ENCODE data around the gene RTN4R. TPM values are rescaled to one million over a fixed set of nuclear protein-coding genes. Genes with fewer than 3 reads are reported as not detected.
"Not testable (repeated sequence)": the region's sequence is repeated elsewhere in the genome, so short reads cannot be mapped to it uniquely, and the experiment has no call there.

RTN4R gene
- total RNA-seq, 1 donor from 2014 or later, result 36.0 TPM

DNA sequence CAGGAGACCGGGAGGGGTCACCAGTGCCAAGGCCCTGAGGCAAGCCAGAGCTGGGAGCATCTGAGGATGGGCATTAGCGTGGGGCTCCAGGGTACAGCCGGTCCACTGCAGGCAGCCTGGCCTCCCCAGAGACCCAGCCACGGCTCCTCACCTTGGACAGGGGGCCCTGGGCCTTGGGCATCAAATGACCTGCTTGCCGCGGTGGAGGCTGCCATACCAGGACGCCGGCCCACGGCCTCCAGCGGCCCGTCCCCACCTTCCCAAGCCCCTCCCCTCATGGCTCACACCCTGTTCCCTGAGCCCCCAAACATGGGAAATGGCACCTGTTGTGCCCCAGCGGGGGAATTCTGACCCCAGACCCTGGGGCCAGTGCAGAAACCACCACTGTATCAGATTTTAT lies 12.7 kb upstream of the RTN4R start:
- H3K27me3 Mint-ChIP-seq, result peaks cover 9% of the 10 kb centered on the region
- H3K9me3 Mint-ChIP-seq (ENCODE audit: low read depth), result no peaks in the 10 kb centered on the region
- no peak overlapping the region for H3K27ac Mint-ChIP-seq
- TF ChIP-seq, protein P1, sequence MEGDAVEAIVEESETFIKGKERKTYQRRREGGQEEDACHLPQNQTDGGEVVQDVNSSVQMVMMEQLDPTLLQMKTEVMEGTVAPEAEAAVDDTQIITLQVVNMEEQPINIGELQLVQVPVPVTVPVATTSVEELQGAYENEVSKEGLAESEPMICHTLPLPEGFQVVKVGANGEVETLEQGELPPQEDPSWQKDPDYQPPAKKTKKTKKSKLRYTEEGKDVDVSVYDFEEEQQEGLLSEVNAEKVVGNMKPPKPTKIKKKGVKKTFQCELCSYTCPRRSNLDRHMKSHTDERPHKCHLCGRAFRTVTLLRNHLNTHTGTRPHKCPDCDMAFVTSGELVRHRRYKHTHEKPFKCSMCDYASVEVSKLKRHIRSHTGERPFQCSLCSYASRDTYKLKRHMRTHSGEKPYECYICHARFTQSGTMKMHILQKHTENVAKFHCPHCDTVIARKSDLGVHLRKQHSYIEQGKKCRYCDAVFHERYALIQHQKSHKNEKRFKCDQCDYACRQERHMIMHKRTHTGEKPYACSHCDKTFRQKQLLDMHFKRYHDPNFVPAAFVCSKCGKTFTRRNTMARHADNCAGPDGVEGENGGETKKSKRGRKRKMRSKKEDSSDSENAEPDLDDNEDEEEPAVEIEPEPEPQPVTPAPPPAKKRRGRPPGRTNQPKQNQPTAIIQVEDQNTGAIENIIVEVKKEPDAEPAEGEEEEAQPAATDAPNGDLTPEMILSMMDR (IDR thresholded peaks at IDR 0.05; ENCODE audit: unreplicated experiment), result no peak
- no peak for DNase-seq (ENCODE audit: low spot score, unreplicated experiment)
- H3K36me3 Mint-ChIP-seq (ENCODE audit: insufficient read depth), result no peaks in the 10 kb centered on the region
- no peak overlapping the region for H3K4me3 Mint-ChIP-seq (ENCODE audit: low read depth)
- no peaks in the 10 kb centered on the region for H3K4me1 Mint-ChIP-seq (ENCODE audit: low read depth)

DNA sequence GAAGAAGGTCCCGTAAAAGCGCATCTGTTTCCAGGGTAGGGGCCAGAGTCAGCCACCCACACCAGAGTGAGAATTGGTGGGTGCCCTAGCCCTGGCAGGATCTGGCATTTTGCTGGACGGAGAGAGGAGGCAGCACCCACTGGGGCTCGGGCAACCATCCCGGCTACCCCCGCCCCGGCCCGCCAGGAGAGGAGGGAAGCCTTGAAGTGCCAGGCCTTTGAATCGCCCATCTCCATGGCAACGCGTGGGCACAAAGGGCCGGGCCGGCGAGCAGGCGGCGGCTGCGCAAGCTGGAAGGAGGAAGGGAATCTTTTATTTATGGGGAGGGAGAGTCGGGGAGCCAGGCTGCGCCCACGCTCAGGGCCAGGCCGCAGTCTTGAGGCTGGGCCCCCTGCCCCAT lies 12.0 kb upstream of the RTN4R start:
- not testable (repeated sequence) for H3K27ac Mint-ChIP-seq; DNase-seq (ENCODE audit: low spot score, unreplicated experiment); H3K9me3 Mint-ChIP-seq (ENCODE audit: low read depth); H3K36me3 Mint-ChIP-seq (ENCODE audit: insufficient read depth); H3K27me3 Mint-ChIP-seq; H3K4me1 Mint-ChIP-seq (ENCODE audit: low read depth); H3K4me3 Mint-ChIP-seq (ENCODE audit: low read depth)

DNA sequence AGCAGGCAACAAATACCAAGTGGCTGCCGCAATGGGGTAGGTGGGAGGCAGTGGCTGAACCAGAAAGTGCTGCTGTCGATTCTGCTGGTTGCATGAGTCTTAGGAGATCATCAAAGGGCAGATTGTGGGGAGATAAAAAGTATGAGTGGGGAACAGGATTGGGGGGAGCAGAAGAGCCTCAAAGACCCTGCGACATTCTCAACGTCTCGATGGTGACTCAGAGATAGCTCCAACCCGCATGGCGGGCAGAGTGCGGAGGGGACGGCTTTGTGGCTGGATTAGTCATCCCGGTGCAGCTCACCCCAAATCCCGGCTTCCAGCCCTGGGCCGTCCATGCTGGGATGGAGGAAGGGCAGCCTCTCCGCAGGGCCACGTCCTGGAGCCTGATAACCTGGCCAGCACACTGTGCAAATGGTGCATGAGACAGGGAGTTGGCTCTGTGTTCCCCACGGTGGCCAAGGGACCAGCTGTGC lies 11.6 kb upstream of the RTN4R start:
- Mint-ChIP-seq H3K27ac (no peak overlapping the region), H3K4me3 (ENCODE audit: low read depth) (no peak overlapping the region), H3K36me3 (ENCODE audit: insufficient read depth) (no peaks in the 10 kb centered on the region), H3K27me3 (peaks cover 9% of the 10 kb centered on the region), H3K9me3 (ENCODE audit: low read depth) (no peaks in the 10 kb centered on the region), H3K4me1 (ENCODE audit: low read depth) (no peaks in the 10 kb centered on the region)
- no peak for DNase-seq (ENCODE audit: low spot score, unreplicated experiment)
- TF ChIP-seq, protein P1 (IDR thresholded peaks at IDR 0.05; ENCODE audit: unreplicated experiment), result no peak

DNA sequence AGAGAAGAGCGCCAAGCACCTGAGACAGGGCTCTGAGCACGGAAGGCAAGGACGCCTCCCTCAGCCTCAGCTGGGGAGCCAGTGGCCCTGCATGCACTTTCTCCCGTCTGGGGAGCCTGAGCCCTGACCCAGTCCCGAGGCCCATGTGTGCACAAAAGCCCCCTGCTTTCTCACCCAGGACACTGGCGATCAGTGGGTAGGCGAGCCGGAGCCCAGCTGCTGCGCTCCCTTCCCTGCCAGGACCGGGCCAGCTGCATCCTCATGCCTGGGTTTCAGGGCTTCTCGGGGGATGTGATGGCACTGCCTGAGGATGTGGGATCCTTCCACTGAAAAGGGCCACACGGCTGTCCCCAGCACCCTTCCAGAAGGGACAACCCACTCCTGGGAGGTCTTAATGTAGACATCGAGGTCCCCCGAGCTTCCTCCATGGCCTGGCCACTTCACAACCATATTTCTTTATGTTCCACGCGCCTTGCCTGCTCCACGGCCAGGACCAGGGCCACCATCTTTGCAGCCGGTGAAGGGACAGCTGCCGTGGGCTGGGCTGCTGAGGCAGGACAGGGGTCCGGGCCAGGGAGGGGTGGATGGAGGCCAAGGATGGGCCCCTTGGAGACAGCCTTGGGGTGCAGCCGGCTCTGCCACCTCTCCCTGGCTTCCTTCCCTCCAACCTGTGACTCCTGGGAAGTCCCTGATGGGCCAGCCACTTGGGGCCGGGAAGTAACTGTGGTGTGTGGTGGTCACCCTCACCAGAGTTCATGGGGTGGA lies 10.8 kb upstream of the RTN4R start:
- not testable (repeated sequence) for H3K4me1 Mint-ChIP-seq (ENCODE audit: low read depth); H3K27ac Mint-ChIP-seq; H3K9me3 Mint-ChIP-seq (ENCODE audit: low read depth); H3K4me3 Mint-ChIP-seq (ENCODE audit: low read depth); H3K27me3 Mint-ChIP-seq; H3K36me3 Mint-ChIP-seq (ENCODE audit: insufficient read depth); DNase-seq (ENCODE audit: low spot score, unreplicated experiment)

DNA sequence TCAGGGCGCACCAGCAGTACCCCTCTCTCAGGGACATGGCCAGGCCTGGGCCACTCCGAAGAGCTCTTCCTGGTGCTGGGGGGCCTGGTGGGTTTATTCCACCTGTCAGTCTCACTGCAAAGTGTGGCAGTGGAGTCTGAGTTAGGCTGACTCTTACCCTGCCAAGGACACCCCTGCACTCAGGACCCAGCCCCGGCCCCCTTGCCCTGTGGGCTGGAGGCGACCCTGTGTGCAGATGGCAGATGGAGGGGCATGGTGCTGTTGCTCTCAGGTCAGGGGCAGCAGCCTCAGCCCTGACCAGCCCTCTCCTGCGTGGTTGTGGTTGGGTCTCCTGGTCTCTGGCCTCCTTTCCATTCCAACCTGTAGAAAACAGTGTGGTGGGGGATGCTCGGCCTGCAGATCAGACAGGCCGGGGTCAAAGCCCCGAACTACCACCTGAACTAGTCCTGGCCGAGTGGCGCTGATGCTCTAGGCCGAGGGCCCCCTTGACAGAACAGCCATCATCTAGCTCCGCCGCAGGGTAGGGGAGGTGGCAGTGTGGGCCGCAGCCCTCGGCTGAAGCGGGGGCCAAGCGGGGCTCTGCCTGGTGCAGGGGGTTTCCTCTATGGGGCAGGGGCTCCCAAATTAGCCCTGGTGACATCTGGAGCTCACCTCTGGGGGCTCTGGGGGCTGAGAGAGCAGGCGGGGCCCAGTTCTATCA lies 10.0 kb upstream of the RTN4R start:
- not testable (repeated sequence) for H3K36me3 Mint-ChIP-seq (ENCODE audit: insufficient read depth); H3K27me3 Mint-ChIP-seq; DNase-seq (ENCODE audit: low spot score, unreplicated experiment); H3K27ac Mint-ChIP-seq; H3K4me1 Mint-ChIP-seq (ENCODE audit: low read depth); H3K4me3 Mint-ChIP-seq (ENCODE audit: low read depth); H3K9me3 Mint-ChIP-seq (ENCODE audit: low read depth)

DNA sequence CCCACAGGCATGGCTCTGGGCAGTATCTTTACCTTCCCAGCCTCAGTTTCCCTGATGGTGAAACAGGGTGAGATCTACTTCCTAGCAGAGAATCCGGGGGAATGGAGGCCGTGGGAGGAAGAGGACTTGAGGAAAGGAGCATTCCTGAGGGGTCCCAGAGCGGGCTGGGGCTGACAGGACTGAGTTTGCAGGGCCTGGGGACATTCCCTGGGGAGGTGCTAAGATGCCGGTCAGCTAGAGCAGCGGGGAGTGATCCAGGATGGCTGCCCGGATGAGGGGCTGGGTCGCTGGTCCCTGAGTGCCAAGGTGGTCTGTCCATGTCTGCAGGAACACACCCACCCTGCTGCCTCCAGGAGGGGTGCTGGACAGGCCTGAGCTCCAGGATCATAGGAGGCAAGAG lies 8.3 kb upstream of the RTN4R start:
- DNase-seq (ENCODE audit: low spot score, unreplicated experiment), result no peak
- Mint-ChIP-seq H3K27ac (no peak overlapping the region), H3K9me3 (ENCODE audit: low read depth) (no peaks in the 10 kb centered on the region), H3K4me3 (ENCODE audit: low read depth) (no peak overlapping the region), H3K36me3 (ENCODE audit: insufficient read depth) (no peaks in the 10 kb centered on the region), H3K27me3 (peaks cover 10% of the 10 kb centered on the region), H3K4me1 (ENCODE audit: low read depth) (no peaks in the 10 kb centered on the region)
- TF ChIP-seq, protein P1 (IDR thresholded peaks at IDR 0.05; ENCODE audit: unreplicated experiment), result no peak

Measured in progenitor cell of endocrine pancreas (in vitro differentiated cells).